ENCODE measurements around the gene RAB21. TPM values are rescaled to one million over a fixed set of nuclear protein-coding genes. Genes with fewer than 3 reads are reported as not detected.

Gene RAB21
- total and polyA plus RNA-seq, 4 donors: 5.5 to 15.0 (median 10.0) TPM

- no peak for TF ChIP-seq JUND (IDR thresholded peaks at IDR 0.05)
- no peak for TF ChIP-seq ZBTB33 (IDR thresholded peaks at IDR 0.05)
- Histone ChIP-seq H3K9ac (ENCODE audit: low read depth in 1 of 2, low read length in 2 of 2) (no peak overlapping the region), H3K27ac (ENCODE audit: low read depth in 1 of 2, low read length in 2 of 2) (no peak overlapping the region), H3K36me3 (ENCODE audit: control insufficient read depth in 4 of 4, insufficient read depth in 3 of 4, low read depth in 1 of 4, low read length in 3 of 4) (no peaks in the 10 kb centered on the region), H3K4me3 (ENCODE audit: low read depth in 1 of 3, low read length in 3 of 3) (no peak overlapping the region), H3K27me3 (ENCODE audit: control insufficient read depth in 4 of 4, insufficient read depth in 4 of 4, low read length in 3 of 4) (no peaks in the 10 kb centered on the region), H3K9me3 (ENCODE audit: control insufficient read depth in 4 of 4, low read length in 3 of 4) (no peaks in the 10 kb centered on the region), H3K4me1 (ENCODE audit: control insufficient read depth in 4 of 4, insufficient read depth in 4 of 4, low read length in 3 of 4) (peaks cover 0 to 16% (median 14%) of the 10 kb centered on the region in 4 donors)
- DNase-seq (ENCODE audit: low spot score): no peak
- 87% methylated on average over 1 of the region's 1 CpG for WGBS
These were observed 1.8 kb upstream of the RAB21 start for GRCh38 chr12:71752891-71753290.

- TF ChIP-seq EGR1 (IDR thresholded peaks at IDR 0.05; ENCODE audit: low read depth in 2 of 2): no peak
- TF ChIP-seq TAF1 (conservative IDR thresholded peaks at IDR 0.05): peak; percentile 51
- TF ChIP-seq ATF3 (IDR thresholded peaks at IDR 0.05): no peak
- no peak for TF ChIP-seq SP1 (IDR thresholded peaks at IDR 0.05)
- peak; percentile 84 for TF ChIP-seq YY1 (IDR thresholded peaks at IDR 0.05)
- TF ChIP-seq RAD21 (IDR thresholded peaks at IDR 0.05): no peak
- H3K36me3 ChIP-seq (ENCODE audit: control insufficient read depth in 4 of 4, insufficient read depth in 3 of 4, low read depth in 1 of 4, low read length in 3 of 4): peaks cover 0 to 13% (median 10%) of the 10 kb centered on the region in 4 donors
- H3K27ac ChIP-seq (ENCODE audit: low read depth in 1 of 2, low read length in 2 of 2): peak overlapping the region; percentile 86 to 96
- WGBS: under 1% methylated on average over 45 of the region's 45 CpGs
- H3K27me3 ChIP-seq (ENCODE audit: control insufficient read depth in 4 of 4, insufficient read depth in 4 of 4, low read length in 3 of 4): no peaks in the 10 kb centered on the region
- peak overlapping the region; percentile 65 to 93 (median 87) for H3K4me3 ChIP-seq (ENCODE audit: low read depth in 1 of 3, low read length in 3 of 3)
- H3K9ac ChIP-seq (ENCODE audit: low read depth in 1 of 2, low read length in 2 of 2): peak overlapping the region; percentile 78 to 98
- H3K4me1 ChIP-seq (ENCODE audit: control insufficient read depth in 4 of 4, insufficient read depth in 4 of 4, low read length in 3 of 4): peaks cover 0 to 16% (median 14%) of the 10 kb centered on the region in 4 donors
- peaks cover 4 to 17% (median 13%) of the 10 kb centered on the region in 4 donors for H3K9me3 ChIP-seq (ENCODE audit: control insufficient read depth in 4 of 4, low read length in 3 of 4)
- peak; percentile 37 for DNase-seq (ENCODE audit: low spot score)
These were observed 656 bp downstream of the RAB21 start for GRCh38 chr12:71755146-71755892.

GRCh38 chr12:71756054-71756690 lies 1.5 kb downstream of the RAB21 start:
- no peak for TF ChIP-seq EGR1 (IDR thresholded peaks at IDR 0.05; ENCODE audit: low read depth in 2 of 2)
- TF ChIP-seq SP1 (IDR thresholded peaks at IDR 0.05): no peak
- no peak for TF ChIP-seq REST (IDR thresholded peaks at IDR 0.05)
- no peak for TF ChIP-seq FOXA2 (IDR thresholded peaks at IDR 0.05)
- no peak for TF ChIP-seq TAF1 (conservative IDR thresholded peaks at IDR 0.05)
- TF ChIP-seq CTCF (IDR thresholded peaks at IDR 0.05; ENCODE audit: low read depth, low read length, missing input control): no peak
- no peak for TF ChIP-seq NR2F2 (IDR thresholded peaks at IDR 0.05)
- TF ChIP-seq HNF4A (conservative IDR thresholded peaks at IDR 0.05): no peak
- TF ChIP-seq FOXA1 (IDR thresholded peaks at IDR 0.05): no peak
- 72% methylated on average over 5 of the region's 5 CpGs for WGBS
- DNase-seq (ENCODE audit: low spot score): no peak
- Histone ChIP-seq H3K9me3 (ENCODE audit: control insufficient read depth in 4 of 4, low read length in 3 of 4) (peaks cover 8 to 17% (median 13%) of the 10 kb centered on the region in 4 donors), H3K27me3 (ENCODE audit: control insufficient read depth in 4 of 4, insufficient read depth in 4 of 4, low read length in 3 of 4) (no peaks in the 10 kb centered on the region), H3K36me3 (ENCODE audit: control insufficient read depth in 4 of 4, insufficient read depth in 3 of 4, low read depth in 1 of 4, low read length in 3 of 4) (peaks cover 0 to 20% (median 10%) of the 10 kb centered on the region in 4 donors), H3K27ac (ENCODE audit: low read depth in 1 of 2, low read length in 2 of 2) (peak overlapping the region; percentile 86 to 96), H3K4me3 (ENCODE audit: low read depth in 1 of 3, low read length in 3 of 3) (peak overlapping the region; percentile 65 to 93 (median 87)), H3K9ac (ENCODE audit: low read depth in 1 of 2, low read length in 2 of 2) (peak overlapping the region in 1 of 2 donors; percentile 78), H3K4me1 (ENCODE audit: control insufficient read depth in 4 of 4, insufficient read depth in 4 of 4, low read length in 3 of 4) (peaks cover 0 to 16% (median 14%) of the 10 kb centered on the region in 4 donors)
